ENCODE measurements around the gene AGER.

The AGER gene

GRCh38 chr6:32198866-32199265, 14.8 kb upstream of the AGER start:
- no peak for DNase-seq (ENCODE audit: low read depth)
- no peak overlapping the region for H3K4me3 ChIP-seq (ENCODE audit: low read length)
- TF ChIP-seq, protein P1, sequence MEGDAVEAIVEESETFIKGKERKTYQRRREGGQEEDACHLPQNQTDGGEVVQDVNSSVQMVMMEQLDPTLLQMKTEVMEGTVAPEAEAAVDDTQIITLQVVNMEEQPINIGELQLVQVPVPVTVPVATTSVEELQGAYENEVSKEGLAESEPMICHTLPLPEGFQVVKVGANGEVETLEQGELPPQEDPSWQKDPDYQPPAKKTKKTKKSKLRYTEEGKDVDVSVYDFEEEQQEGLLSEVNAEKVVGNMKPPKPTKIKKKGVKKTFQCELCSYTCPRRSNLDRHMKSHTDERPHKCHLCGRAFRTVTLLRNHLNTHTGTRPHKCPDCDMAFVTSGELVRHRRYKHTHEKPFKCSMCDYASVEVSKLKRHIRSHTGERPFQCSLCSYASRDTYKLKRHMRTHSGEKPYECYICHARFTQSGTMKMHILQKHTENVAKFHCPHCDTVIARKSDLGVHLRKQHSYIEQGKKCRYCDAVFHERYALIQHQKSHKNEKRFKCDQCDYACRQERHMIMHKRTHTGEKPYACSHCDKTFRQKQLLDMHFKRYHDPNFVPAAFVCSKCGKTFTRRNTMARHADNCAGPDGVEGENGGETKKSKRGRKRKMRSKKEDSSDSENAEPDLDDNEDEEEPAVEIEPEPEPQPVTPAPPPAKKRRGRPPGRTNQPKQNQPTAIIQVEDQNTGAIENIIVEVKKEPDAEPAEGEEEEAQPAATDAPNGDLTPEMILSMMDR (conservative IDR thresholded peaks at IDR 0.05; ENCODE audit: low read depth, low read length), result no peak

- DNase-seq (ENCODE audit: low read depth), result no peak
- H3K4me3 ChIP-seq (ENCODE audit: low read length), result no peak overlapping the region
- TF ChIP-seq, protein P1 (conservative IDR thresholded peaks at IDR 0.05; ENCODE audit: low read depth, low read length), result no peak
Observed at GRCh38 chr6:32198345-32198696, 14.3 kb upstream of the AGER start.

DNA sequence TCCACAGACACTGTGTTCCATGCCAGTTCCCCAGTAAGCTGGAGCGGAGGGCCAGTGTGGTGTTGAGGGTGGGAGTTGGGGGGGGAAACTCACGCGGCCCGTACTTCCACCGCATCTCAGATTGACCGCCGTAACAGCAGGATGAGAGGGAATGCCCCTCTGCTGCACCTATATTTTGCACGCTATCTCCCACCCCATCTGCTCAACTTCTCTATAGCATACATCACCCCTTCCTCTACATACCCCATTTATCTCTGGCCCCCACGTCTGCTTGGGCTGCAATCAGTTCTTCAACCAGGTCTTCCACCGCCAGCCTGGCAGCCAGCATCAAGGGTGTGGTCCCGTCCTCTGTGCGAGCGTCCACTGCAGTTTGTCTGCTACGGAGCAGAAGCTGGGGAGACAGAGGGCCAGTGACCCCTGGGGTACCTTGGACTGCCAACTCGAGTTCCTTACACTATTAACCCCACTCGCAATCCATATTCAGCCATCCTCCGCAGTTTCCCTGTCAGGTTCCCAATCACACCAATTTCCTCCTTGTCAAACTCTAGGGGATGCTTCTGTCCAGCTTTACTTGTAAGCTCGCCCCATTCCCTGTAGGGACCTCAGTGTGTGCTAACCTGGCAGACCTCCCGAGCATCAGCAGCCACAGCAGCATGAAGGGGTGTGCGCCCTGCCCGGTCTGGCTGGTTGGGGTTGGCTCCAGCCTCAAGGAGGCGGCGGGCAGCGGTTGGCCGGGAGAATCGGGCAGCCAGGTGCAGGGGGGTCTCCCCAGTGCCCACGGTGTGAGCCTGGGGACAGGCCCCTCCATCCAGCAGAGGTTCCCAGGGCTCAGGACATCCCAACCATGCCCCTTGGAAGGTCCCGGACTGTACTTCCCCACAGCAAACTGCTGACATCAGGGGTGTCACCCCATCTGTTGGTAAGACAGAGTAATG, 12.9 kb upstream of the AGER start:
- H3K4me3 ChIP-seq (ENCODE audit: low read length), result peak overlapping the region; percentile 88
- no peak for DNase-seq (ENCODE audit: low read depth)
- TF ChIP-seq, protein P1 (conservative IDR thresholded peaks at IDR 0.05; ENCODE audit: low read depth, low read length), result peak; percentile 8

DNA sequence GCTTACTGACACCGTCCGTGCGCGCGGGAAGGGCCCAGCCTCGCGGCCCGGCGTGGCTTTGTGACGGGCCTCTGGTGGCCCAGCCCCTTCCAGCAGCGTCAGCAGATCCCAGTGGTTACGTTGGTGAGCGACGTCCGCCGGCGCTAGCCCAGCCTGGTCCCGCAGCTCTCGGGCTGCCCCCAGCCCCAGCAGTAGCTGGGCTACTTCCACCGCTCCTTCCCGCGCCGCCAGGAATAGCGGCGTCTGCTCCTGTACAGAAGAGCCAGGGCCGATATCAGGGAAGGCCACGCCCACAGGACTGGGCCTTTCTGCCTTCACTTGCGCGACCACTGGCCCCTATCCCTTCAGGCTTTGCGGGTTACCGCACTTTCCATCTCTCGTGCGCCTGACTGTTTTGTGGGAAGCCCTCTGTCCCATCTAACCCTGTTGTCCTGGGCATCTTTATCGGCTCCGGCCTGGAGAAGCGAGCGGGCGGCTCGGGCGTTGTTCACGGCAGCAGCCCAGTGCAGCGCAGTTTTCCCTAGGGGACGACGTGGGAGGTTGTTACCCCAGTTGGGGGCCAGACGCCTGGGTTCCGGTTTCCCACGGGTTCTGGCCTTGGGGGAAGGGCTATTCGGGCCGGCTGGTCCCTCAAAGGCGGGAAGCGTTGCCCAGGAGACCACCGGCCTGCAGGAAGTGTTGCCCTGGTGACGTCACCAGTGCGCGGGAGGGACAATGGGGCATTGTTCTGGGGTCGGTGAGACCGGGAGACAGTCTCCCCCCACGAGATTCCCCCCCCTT, 12.0 kb upstream of the AGER start:
- DNase-seq (ENCODE audit: low read depth), result peak; percentile 84
- peak overlapping the region; percentile 88 for H3K4me3 ChIP-seq (ENCODE audit: low read length)
- TF ChIP-seq, protein P1 (conservative IDR thresholded peaks at IDR 0.05; ENCODE audit: low read depth, low read length), result no peak

- DNase-seq (ENCODE audit: low read depth), result peak; percentile 98
- TF ChIP-seq, protein P1 (conservative IDR thresholded peaks at IDR 0.05; ENCODE audit: low read depth, low read length), result peak; percentile 43
- H3K4me3 ChIP-seq (ENCODE audit: low read length), result peak overlapping the region; percentile 88
Observed at GRCh38 chr6:32195652-32195901, 11.5 kb upstream of the AGER start.

DNA sequence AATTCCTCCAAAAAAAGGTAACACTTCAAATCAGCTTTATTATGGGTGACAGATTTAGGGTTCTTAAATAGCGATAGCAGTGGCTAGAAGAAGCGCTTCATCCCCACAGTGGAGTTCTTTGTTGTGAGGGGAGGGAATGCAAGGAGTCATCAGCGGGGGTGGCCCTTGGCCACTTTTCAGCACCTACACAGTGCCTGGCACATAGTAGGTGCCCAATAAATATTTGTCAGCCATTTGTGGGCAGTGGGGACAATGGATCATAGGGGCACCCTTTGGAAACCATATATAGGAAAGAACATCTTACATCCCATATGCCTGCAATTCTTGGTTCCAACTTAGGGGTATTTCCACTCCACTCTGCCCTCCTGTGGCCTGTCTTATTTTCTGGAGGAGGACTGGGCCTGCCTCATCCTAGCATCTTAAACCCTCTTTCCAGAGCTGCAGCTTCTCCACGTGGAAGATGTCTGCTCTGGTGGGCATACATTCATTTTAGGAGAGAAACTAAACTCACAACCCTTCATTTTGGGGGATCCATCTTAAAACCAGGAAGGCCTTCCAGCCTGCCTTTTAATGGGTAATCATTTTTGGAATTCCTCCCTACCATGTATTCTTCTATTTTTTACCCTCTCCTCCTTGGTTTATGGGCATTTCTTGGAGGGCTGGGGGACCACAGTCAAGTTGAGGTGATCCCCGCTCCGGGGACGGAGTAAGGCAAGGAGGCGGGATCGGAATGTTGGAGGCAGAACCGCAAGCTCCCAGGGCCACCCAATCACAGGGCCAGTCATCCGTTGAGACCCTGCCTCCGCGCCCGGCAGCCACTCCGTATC, 11.0 kb upstream of the AGER start:
- TF ChIP-seq, protein P1 (conservative IDR thresholded peaks at IDR 0.05; ENCODE audit: low read depth, low read length), result peak; percentile 66
- DNase-seq (ENCODE audit: low read depth), result no peak
- peak overlapping the region; percentile 49 for H3K4me3 ChIP-seq (ENCODE audit: low read length)

Measured in retinal pigment epithelial cell (primary cell).